Ovary (tissue), 9 donors: ENCODE data around the gene NPHP4. TPM values are rescaled to one million over a fixed set of nuclear protein-coding genes. Genes with fewer than 3 reads are reported as not detected.

Experiments
- DNase-seq, 5 donors: peaks; one replicate each; pipeline ENCODE4 v3.0.0-alpha.2; 2019 to 2020
- H3K27ac ChIP-seq, 2 donors: fragments of 200-600 bp; one replicate each; pipeline versions ENCODE4 v1.5.1 to v1.8.0; 2019 to 2022
- H3K27me3 ChIP-seq: fragments of 200-600 bp; one replicate; pipeline ENCODE4 v1.8.0; 2022
- H3K36me3 ChIP-seq: fragments of 200-600 bp; sonication (generic); one replicate; pipeline ENCODE4 v1.5.1; 2019
- H3K4me1 ChIP-seq: one replicate; pipeline ENCODE4 v1.8.1; 2013; ENCODE audit warnings: mild to moderate bottlenecking, moderate library complexity; ENCODE audit not compliant: insufficient read depth
- H3K4me3 ChIP-seq: fragments of 200-600 bp; sonication (generic); one replicate; pipeline ENCODE4 v1.5.1; 2017
- H3K9me3 ChIP-seq, 2 donors: fragments of 200-600 bp in 1 of 2; sonication (generic) in 1 of 2; one replicate each; pipeline versions ENCODE4 v1.5.1 to v1.8.1; 2013 to 2019; ENCODE audit warnings: mild to moderate bottlenecking in 1 of 2, moderate library complexity in 1 of 2
- CTCF ChIP-seq, 3 donors: fragments of 450-650 bp in 2 of 3; fragments of 200-600 bp in 1 of 3; IDR thresholded peaks; one replicate each; pipeline versions ENCODE4 v1.5.1 to v1.8.0; 2016 to 2022; ENCODE audit warnings: antibody characterized with exemption in 3 of 3, mild to moderate bottlenecking in 1 of 3
- EP300 ChIP-seq: sonication (generic); formaldehyde crosslinking; IDR thresholded peaks from one replicate; pipeline ENCODE4 v1.6.1; 2017; ENCODE audit warnings: antibody characterized with exemption
- POLR2A ChIP-seq: fragments of 450-650 bp; IDR thresholded peaks from one replicate; pipeline ENCODE4 v1.6.1; 2017; ENCODE audit warnings: antibody characterized with exemption, mild to moderate bottlenecking, moderate library complexity
- WGBS, 3 donors: extraction: QIAGEN DNeasy Blood & Tissue Kit in 1 of 3; methylation state at CpG; one replicate each; pipeline versions ENCODE4 v1.1.5 to v1.1.7; 2013 to 2017; 5-methylcytosine and 5-hydroxymethylcytosine counted together
- intact Hi-C, 4 donors: fragments of 100-400 bp; cut with DNase I; formaldehyde crosslinking; loops; one replicate each; pipeline versions ENCODE4 v1.11.0 to v1.15.1; 2022 to 2023
- polyA plus RNA-seq, 2 donors: library from polyadenylated mRNA; stranded (reverse); fragments of 200-250 nt in 1 of 2; fragments of 350-450 nt in 1 of 2; fragmentation: Illumina TruSeq in 1 of 2; extraction: RNeasy Lipid Tissue Mini Kit (QIAGEN cat#74804) in 1 of 2; gene quantifications; one replicate each; pipeline ENCODE4 v1.2.3, GENCODE V29; 2013 to 2014
- total RNA-seq, 7 donors: library from RNA; depleted of rRNA in 2 of 7; stranded (reverse); fragments of >200 nt in 2 of 7; fragmentation: NEBNext Ultra II Directional in 3 of 7; extraction: Animal tissue kit (Norgen Biotek cat#: 25700) in 3 of 7; gene quantifications; one replicate each; pipeline versions ENCODE4 v1.1.0 to v1.2.4, GENCODE V29; 2016 to 2023
- donor health status: DM: no; HTN: no; CAD: no; lungs with moderate emphysema.
- donor health status: DM: no; HTN: no; CAD: no.
- donor health status: Bipolar disorder and iron deficiency.
- donor health status: DM: yes; HTN: yes; CAD: no.
- donor health status: DM: no; HTN: no; CAD: no.
- donor health status: DM: yes; HTN: yes; CAD: no.

The NPHP4 gene
- total and polyA plus RNA-seq, 9 donors, result 1.5 to 20.8 (median 10.7) TPM

DNA sequence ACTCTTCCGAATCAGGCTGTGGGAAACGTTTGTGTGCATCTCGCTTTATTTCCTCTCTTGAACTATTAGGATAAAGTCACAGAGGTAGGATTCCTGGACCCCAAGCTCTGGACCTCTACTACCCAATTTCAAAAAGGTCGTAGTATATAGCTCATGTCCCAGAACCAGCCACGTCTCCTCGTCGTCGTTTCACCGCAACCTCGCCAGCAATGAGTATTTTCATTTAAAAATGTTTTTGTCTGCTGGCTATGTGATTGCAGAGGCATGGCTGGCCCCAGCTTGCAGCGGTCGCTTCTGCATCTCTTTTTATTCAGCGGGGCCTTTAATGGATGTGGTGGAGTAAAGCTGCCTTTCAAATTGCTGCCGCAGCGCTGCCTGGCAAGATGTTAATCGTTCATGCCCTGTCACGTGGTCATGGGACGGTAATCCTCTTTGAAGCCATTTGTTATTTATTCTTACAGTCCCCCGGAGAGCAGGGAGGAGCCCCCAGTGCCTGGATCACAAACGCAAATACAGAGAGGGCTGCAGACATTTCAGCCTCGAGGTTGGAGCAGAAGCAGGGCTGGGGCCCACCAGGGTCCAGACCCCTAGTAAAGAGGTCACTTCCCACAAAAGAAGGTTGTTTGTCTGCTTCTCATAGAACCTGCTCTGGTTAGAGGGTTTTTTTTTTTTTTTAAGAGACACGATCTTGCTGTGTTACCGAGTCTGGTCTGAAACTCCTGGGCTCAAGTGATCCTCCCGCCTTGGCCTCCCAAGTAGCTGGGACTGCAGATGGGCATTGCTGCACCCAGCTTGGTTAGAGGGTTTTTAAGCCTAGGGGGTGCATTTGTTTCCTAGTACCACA lies 11.6 kb upstream of the NPHP4 start:
- 81 to 84% (median 84%) methylated on average over 24 of the region's 24 CpGs for WGBS, 3 donors
- H3K27me3 ChIP-seq, result no peaks in the 10 kb centered on the region
- no peaks in the 10 kb centered on the region for H3K4me1 ChIP-seq
- no peaks in the 10 kb centered on the region for H3K9me3 ChIP-seq
- peak in 1 of 5 donors; percentile 22 for DNase-seq
- no peak overlapping the region for H3K4me3 ChIP-seq
- no peak overlapping the region for H3K27ac ChIP-seq
- no peak for TF ChIP-seq EP300
- no peak for TF ChIP-seq CTCF (IDR thresholded peaks at IDR 0.05)
- no peak for TF ChIP-seq POLR2A
- H3K36me3 ChIP-seq, result no peaks in the 10 kb centered on the region
- intact Hi-C loops, result no loop called here

DNA sequence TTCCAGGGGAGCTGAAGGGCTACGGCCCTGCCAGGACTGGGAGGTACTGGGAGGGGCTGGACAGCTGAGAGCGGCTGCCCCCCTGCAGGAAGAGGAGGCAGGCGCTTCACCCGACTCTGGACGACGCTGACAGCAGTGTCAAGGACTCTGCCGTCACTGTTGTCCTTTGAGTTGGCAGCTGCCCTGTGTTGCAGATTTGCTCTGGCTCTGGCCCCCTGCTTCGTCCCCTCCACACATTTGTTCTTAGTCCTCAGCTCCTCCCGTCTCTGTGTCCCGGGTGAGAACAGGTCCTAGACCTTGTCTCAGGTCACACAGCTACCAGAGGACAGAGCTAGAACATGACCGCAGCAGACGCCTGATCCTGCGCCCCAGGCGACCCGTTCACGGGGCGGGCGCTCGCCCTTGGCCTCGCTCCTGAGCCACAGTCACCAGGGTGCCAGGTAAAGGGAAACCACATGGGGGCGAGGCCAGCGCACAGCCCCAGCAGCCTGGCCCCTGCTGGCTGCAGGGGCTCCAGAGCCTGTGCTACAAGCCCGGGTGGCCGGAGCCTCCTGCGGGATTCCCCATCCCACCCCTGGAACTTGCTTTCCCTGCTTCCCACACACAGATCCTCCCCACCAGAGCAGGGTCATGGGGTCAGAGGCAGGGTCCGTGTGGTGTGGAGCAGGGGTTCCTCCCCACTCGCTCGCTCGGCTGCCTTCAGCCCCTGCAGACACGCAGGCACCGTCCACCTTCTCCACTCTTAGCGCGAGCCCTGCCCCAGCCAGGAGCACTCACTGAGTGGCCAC lies 10.7 kb upstream of the NPHP4 start:
- Histone ChIP-seq H3K4me3 (no peak overlapping the region), H3K27ac (no peak overlapping the region), H3K4me1 (no peaks in the 10 kb centered on the region), H3K27me3 (no peaks in the 10 kb centered on the region), H3K9me3 (no peaks in the 10 kb centered on the region), H3K36me3 (no peaks in the 10 kb centered on the region)
- peak in 1 of 5 donors; percentile 23 for DNase-seq
- WGBS, 3 donors, result 79 to 83% (median 80%) methylated on average over 33 of the region's 33 CpGs
- TF ChIP-seq EP300 (no peak), POLR2A (no peak), CTCF (IDR thresholded peaks at IDR 0.05) (no peak)
- intact Hi-C loops, result no loop called here

- H3K4me3 ChIP-seq, result no peak overlapping the region
- H3K4me1 ChIP-seq, result no peaks in the 10 kb centered on the region
- TF ChIP-seq POLR2A (no peak), EP300 (no peak), CTCF (IDR thresholded peaks at IDR 0.05) (no peak)
- H3K9me3 ChIP-seq, result no peaks in the 10 kb centered on the region
- H3K27me3 ChIP-seq, result no peaks in the 10 kb centered on the region
- intact Hi-C loops, result no loop called here
- DNase-seq, result peak in 1 of 5 donors; percentile 38
- WGBS, 3 donors, result 63 to 69% (median 68%) methylated on average over 13 of the region's 13 CpGs
- no peaks in the 10 kb centered on the region for H3K36me3 ChIP-seq
- H3K27ac ChIP-seq, result no peak overlapping the region
These were observed 9.9 kb upstream of the NPHP4 start for GRCh38 chr1:6001992-6002576.

GRCh38 chr1:6000444-6001288 lies 8.4 kb upstream of the NPHP4 start:
- Histone ChIP-seq H3K9me3 (no peaks in the 10 kb centered on the region), H3K4me1 (no peaks in the 10 kb centered on the region), H3K36me3 (no peaks in the 10 kb centered on the region), H3K27me3 (no peaks in the 10 kb centered on the region), H3K4me3 (no peak overlapping the region), H3K27ac (no peak overlapping the region)
- DNase-seq, result peak in 1 of 5 donors; percentile 19
- intact Hi-C loops, result no loop called here
- WGBS, 3 donors, result 89 to 93% (median 91%) methylated on average over 17 of the region's 17 CpGs
- TF ChIP-seq CTCF (IDR thresholded peaks at IDR 0.05) (no peak), EP300 (no peak), POLR2A (no peak)
